DMS53 (cell line): ENCODE measurements around the gene MAP3K6.

ENCODE experiments used
- DNase-seq: peaks from one replicate; lab custom pipeline; 2025; lab: John Stamatoyannopoulos, UW

MAP3K6 gene

DNA sequence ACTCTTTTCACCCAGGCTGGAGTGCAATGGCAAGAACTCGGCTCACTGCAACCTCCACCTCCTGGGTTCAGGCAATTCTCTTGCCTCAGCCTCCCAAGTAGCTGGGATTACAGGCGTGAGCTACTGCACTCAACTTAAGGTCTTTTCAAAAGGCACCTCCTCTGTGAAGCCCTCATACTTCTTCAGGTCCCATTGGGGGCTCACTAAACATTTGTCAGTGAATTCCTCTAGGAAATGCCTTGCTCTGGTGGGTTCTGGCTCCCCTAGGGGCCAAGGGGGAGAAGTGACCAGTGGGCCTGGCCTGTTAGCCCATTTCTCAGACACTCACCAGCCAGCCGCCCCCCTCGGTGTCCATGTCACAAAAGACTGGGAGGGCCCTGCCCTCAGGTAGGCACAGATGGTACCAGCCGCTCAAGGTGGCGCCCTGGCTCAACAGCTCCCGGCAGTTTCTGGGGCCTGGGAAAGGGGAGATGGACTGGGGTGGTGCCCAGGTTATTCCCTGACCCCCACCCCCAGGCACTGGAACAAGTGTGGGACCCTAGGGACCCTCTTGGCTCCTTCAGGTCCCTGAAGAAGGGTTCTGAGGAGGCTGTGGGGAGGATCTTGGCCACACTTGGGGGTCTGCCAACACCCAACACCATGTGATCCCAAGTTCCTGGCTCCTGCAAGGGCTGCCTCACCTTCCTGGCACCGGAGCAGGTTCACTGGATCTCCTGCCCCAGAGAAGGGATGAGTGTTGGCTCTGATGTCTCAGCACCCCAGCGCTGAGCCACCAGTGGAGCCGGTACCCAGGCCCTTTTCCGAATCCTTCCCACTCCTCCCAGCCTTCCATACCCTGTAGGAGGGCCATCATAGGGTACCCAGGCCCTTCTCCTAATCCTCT lies 6.3 kb upstream of the MAP3K6 start:
- peak; percentile 27 for DNase-seq

DNA sequence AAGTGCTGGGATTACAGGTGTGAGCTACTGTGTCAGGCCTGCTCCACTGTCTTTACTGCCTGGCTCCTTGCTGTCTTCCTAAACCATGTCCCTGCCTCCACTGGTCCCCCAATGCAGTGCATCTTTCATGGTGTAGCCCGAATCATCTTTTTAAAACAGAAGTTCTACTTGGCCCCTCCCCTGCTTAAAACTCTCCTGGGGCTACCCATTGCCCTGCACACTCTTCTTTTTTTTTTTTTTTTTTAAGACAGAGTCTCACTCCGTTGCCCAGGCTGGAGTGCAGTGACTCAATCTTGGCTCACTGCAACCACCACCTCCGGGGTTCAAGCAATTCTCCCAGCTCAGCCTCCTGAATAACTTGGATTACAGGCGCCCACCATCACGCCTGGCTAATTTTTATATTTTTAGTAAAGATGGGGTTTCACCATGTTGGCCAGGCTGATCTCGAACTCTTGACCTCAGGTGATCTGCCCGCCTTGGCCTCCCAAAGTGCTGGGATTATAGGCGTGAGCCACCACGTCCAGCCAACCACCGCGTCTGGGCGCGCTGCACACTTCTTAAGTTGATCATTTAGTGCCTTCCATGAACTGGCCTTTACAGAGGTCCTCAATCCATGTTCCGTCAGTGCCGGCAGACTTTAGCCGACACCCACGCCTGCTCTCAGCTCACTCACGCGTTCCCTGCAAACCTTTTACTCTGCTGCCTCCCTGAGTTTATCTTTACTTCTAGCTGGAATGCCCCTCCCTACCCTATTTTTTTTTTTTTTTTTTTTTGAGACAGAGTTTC lies 5.5 kb upstream of the MAP3K6 start:
- no peak for DNase-seq

DNA sequence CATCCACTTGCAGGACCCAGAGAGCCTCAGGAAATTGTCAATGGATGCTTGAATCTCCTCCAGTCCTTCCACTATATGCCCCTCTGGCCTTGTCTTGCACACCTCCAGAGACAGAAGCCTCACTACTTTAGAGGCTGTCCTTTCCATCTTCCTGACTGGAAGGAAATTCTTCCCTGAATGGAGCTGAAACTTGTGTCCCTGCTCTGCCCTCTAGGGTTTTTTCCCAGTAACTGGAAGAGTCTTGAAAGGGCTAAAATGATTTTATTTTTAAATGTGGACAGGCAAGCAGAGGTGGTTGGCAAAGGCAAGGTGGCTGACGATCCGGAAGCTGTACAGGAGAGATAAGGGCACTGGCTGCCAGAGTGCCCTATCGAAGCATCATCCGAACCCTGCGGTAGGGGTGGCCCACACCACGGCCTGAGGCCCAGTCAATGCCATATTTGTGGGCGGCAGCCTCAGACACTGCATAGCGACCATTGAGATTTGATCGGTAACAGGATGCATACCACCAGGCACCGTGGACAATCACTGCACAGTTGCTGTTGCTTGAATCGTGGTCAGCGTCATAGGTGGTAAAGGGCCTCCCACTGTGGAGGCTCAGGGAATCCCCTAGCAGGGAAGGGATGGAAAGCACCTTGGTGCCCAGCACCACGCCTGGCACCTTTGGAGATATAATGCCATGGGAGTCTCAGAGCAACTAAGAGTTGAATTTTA lies 2.3 kb upstream of the MAP3K6 start:
- peak; percentile 45 for DNase-seq

DNA sequence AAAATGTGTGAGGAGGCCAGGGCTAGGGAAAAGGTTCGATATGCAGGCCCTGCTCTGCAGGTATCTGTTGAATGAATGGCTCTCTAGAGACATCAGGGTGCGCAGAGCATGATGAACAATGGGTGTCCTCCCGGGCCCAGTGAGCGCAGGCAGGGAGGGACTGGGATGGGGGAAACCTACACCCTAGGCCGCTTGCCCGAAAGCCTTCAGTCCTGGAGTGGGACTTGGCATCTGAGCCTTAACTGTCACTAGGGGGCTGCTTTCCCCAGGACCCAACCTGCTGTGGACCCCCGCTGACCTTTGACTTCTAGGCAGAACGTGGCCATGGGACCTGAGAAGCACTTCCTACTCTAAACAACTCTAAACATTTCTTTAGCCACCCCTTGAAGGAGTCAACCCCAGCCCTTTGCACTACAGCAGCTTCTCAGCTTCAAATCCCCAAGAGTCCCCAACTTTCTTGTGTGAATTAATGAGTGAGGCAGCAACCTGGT lies 444 bp upstream of the MAP3K6 start:
- no peak for DNase-seq

DNA sequence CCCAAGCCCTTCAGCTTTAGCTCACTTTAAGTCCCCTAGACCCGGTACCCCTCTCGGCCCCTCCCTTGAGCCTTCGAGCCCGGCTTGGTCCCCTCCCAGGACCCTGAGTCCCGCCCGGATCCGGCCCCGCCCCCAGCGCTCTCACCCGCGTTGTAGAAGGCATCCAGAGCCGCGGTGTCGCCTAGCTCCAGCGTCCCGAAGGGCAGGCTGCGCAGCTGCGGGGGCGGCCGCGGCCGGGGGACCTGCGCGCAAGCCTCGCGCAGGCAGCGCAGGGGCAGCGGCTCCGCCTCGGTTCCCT lies 699 bp downstream of the MAP3K6 start:
- DNase-seq = peak; percentile 90

DNA sequence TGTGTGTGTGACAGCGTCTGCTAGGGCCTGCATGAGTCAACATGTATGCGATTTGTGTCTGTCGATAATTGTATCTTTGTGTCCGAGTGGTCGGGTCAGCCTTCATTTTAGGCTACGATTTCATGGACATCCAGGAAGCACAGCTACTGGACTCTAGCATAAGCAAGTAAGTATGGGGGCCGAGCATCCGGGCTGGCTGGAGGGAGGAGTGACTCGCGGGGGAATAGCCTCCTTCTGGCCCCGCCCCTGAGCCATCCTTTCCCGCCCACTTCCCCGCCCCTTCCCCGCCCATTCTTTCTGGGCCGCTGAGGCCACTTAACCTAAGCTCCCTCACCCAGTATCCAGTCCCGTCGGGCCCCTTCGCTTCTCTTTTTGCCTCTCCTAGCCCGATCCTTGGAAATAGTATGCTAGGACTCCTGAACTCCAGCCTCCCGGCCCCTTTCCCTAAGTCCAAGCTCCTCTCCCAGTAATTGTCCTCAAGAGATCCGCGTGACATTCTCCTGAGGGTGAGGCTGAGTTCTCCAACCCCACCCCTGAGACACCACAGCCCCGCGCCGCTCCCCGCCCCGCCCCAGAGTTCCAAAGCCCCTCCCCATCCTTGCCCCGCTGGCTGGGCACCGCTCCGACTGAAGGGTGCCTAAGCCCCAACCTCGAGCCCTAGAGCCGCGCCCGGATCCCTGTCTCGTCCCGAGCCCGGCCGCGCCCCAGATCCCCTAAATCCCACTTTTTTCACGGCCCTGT lies 1.2 kb downstream of the MAP3K6 start:
- DNase-seq = peak; percentile 94

DNA sequence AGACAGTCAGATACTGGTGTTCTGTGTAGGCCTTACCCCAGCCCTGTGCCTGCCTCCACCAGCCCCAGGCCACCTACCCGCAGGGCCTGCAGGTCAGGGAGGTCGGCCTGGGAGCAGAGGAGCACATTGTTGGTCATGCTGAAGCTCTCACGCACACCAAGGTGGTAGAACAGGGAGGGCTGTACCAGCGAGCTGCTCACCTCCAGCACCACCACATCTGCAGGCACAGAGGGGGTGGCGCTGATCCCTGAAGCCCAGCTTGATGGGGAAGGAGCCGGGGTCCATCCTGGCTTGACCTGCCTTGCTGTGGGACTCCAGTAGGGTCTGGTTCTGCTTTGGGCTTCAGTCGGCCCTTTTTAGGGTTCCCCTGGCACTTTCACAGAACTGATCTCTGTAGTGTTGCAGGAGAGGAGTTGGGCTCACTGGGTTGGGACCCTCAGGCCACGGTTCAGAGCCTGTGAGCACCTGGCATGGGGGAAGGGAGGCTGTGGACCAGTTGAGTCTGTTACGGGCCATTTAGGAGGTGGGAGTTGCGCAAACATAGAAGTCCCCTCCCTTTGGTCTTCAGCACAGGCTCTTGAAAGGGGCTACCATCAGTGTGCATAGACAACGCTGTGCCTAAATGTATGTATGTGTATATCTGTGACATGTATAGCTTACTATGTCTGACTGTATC lies 1.9 kb downstream of the MAP3K6 start:
- no peak for DNase-seq

DNA sequence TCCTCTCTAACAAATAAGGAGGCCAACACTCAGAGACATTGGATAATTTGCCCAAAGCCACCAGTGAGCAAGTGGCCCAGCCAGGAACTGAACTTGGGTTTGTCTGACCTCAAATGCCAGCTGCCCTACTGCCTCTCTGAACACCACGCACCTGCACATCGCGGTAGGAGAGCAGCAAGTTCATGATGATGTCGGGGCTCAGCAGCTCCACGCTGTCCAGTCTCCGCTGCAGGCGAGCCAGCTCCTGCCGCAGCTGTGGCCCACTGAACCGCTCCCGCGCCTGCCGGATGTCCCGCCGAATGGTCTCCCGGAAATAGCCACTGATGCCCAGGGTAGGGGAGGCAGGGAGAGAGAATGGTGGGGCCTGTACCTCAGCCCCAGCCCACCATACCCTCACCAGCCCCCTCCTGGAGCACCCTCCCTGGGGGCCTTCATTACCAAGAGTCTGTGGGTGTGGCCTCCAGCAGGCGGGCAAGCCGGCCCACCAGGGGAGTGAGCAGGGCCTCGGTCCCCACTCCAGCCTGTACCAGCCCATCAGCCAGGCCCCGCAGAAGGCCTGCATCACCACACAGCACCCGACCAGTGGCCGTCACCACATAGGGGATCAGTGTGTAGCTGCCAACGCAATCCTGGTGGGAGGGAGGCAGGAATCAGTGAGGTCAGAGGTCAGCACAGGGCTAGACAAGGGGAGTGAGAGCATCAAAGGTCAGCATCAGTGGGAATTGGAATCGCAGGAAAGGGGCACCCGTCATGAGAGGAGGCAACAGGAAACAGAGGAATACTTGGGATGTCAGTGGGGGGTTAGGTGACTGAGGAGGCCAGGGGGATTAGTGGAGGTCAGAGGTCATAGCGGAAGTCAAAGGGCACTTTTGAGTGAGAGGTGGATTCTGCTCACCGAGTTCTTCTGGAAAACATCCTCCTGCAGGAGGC lies 2.7 kb downstream of the MAP3K6 start:
- DNase-seq = no peak

DNA sequence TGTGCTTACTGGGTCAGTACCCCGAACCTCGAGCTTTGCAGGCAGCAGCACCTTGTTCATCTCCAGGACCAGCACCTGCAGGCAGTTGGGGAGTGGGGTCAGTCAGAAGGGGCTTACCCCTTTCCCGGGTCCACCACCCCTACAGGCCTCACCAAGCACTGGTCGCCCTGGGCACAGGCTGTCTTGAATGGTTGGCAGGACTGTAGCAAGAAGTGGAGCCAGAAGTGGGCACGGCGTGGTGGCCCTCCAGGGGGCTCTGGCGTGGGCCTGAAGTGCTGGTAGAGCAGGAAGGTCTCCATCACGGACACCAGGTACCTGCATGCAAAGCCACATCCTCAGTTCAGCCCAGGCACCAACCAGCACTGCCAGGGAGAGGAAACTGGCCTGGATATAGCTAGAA lies 5.2 kb downstream of the MAP3K6 start:
- DNase-seq = no peak

DNA sequence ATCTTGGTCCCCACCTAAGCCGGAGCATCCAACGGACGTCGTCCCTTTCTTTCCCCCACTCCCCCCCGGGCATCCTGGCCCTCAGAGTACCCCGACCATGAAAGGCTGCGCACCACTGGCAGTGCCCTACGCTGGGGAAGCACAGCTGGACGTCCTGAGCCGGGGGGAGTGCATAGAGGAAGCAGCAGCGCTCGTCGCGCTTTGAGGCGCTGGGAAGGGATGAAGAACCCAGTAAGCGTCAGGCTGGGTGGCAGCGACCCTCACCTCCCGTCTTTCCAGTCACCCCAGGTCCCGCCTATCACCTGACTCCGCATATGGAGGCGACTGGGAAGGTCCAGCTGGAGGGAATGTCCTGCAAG lies 5.7 kb downstream of the MAP3K6 start:
- no peak for DNase-seq

DNA sequence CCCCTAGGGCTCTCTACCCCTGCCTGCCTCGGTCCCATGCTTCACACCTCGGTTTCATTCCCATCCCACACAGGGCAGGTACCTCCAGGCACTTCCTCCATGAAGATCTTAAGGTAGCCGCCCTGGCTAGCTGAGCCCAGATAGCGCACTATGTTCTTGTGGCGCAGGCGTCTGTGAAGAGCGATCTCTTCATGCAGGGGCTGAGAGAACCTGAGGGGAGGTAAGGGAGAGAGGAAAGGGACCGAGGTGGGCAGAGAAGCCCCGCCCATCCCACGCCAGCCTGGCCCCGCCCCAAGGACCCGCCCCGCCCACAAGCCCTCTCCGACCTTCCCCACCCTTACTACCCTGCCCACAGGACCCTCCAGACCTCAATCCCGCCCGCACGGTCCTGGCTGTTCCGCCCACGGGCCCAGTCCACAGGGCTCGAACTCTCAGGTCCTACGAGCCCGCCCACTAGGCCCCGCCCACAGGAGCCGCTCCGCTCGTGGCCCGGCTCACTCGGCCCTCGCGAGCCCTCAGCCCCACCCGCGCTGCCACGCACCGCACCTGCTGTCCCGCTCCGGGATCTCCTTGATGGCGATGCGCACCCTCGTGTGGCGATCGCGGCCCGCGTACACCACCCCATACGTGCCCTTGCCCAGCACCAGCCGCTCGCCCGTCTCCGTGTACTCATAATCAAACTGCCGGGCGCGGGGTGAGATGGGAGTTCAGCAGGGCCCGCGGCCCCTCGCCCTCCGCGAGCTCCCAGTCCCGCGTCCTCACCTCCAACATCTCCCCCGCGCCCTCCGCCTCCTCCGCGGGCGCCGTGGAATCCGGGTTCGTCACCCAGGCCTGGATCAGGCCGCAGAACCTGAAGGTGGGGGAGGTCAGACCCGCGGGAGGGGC lies 6.4 kb downstream of the MAP3K6 start:
- no peak for DNase-seq

DNA sequence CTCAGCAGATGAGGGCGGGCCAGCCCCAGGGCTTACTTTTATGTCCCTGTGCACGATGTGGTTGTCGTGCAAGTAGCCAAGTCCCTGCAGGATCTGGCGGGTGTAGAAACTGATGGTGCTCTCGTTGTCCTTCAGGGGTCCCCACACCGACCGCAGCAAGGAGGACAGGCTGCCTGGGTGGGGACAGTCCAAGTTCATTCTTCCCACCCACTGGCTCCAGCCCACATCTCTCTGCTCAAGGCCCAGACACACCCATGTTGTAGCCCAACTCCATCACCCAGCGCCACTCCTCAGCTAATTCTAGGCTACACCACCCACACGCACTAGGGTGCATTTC lies 7.0 kb downstream of the MAP3K6 start:
- no peak for DNase-seq

DNA sequence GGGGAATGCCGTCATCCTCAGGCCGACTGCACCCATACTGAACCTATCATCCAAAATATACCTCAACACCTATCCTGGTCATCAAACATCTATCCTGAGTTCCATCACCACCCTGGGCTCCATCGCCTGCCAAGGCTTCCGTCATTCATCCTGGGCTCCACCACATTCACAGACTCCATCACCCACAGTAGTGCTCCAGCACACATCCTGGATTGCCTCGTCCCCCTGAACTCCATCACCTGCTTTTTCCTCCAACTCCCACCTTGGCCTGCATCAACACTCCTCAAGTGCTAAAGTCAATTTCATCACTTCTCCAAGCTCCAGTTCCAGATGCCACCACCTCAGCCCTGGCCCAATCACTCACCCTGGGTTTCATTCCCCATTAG lies 7.8 kb downstream of the MAP3K6 start:
- DNase-seq = no peak

DNA sequence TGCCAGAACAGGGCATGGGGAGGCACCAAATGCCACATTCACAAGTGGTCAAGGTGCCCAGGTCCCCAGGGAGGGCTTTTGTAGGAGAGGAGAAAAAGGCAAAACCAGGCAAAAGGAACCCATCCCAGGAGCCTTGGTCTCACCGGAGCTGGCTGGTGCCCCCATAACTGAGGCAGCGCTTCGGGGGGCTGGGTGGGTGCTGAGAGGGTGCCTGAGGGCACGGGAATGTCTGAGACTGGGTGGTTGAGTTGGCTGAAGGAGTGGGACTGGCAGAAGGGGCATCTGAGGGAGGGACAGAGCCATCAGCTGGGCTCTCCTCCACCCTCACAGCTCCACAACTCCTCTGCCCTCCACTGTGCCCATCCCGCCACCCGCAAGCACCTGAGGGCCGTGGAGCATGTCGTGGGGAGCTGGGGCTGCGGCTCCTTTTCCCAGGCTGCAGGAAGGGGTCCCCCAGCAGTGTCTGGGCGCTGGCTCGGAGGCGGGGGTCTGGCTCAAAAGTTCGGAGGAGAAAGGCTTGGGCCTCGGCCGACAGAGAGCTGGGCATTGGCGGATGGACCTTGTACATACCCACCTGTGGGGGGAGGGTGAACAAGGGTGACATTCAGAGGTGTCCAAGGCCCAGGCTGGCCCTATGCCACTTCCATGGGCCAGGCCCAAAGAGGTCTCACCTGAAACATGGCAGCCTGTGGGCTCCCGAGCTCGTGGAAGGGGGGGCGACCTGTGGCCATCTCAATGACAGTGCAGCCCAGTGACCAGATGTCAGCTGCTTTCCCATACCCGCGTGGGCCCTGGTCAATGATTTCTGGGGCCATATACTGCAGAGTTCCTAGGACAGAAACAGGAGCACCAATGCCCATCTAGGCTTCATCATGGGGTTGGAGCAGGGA lies 8.5 kb downstream of the MAP3K6 start:
- DNase-seq = no peak

DNA sequence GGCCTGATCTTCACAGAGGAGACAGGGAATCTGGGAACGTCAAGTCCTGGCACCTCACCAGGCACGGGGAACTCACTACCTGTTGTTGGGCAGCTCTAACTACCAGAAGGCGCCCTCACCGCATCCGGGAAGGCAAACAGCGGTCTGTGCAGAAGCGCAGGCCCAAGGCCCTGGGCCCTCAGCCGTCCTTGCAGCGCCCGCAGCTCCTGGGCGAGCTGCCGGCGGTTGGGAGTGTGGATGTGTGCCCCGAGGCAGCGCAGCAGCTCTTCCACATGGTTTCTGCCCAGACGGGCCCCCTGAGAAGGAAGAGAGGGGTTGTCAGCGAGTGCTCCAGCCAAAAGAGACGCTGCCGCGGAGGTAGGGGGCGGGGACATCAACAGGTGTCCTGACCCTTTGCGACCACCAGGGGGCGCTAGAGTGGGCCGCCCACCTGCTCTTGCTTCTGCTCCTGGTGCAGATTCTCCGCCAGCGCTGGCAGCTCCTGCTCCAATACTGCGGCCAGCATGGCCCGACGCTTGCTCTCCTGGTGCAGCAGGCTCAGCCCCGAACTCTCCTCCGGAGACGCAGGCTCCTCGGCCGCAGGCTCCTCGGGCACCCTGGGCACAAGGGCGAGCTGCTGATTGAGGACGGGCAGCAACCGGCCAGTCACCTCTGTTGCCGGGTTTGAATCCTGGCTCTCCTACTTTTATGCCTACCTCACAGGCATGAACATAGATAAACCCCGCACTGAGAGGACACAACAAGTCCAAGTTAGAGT lies 9.3 kb downstream of the MAP3K6 start:
- peak; percentile 82 for DNase-seq

DNA sequence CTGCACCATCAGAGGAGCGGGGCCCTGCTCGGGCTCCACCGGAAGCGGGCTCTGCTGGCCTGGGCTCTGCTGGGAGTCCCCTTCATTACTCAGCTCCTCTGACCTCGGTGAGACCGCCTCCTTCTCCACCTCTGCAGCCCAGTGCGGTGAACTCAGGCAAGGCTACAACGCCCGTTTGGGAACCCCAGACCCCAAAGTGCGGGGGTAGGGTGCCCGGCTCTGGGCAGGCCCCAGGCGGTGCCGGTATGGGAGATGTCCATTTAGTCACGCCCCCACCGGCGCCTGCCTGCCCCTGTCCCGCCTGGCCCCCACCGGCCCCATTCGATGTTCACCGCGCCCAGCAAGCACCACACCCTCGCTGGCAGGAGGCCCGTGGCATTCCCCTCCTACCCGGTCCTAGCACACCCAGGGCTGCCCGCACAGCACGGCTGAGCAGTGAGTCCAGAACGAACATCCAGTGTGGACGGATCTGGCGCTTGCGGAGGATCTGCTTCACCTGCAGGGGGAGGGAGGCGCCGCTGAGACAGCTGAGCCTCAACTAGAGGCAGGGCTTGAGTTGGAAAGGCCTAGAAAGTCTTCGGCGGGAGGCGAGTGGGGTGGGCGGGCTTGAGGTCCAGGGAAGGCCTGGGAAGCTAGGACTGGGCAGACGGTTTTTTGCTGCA lies 10.0 kb downstream of the MAP3K6 start:
- no peak for DNase-seq

DNA sequence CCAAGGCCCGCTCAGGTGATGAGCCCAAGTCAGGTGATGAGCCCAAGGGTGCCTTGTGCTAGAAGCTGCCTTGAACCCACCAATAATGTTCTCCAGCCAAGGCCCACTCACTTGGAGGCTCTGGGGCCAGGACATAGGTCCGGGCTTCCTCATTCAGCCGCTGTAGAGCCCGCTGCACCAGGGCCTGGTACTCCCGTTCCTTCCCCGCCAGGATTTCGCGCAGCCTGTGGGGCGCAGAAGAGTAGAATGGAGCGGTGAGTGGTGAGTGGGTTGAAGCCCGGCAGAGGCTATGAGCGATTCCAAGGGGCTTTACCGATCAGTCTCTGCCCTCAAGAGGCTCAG lies 10.5 kb downstream of the MAP3K6 start:
- DNase-seq = no peak
